Left hindlimb (tissue), 1 donor: Measurements from ENCODE around the gene CSMD2.

Experiments
- DNase-seq: peaks from one replicate; pipeline ENCODE4 v3.0.0-alpha.2; 2018

CSMD2 gene

GRCh38 chr1:33575324-33575879, 589.6 kb downstream of the CSMD2 start:
- DNase-seq = no peak

- no peak for DNase-seq
Observed at GRCh38 chr1:33573661-33574060, 591.4 kb downstream of the CSMD2 start.

DNA sequence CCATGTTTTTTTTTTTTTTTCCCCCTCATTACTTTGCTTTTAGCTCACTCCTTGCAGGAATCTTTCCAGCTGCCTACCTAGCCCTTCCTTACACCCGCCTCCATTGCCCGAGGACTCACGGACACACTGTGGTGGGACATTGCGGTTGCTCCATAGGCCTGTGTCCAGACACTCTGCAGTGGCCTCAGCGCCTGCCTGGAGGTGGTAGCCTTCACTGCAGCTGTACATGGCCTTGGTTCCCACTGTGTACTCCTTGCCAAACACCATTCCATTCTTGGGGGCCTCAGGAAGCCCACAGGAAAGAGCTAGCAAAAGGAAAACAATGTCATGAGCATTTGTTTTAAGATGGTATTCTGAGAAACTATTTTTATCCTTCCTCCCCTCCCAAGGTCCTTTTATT, 592.6 kb downstream of the CSMD2 start:
- no peak for DNase-seq

- no peak for DNase-seq
Observed at GRCh38 chr1:33569331-33569730, 595.7 kb downstream of the CSMD2 start.

DNA sequence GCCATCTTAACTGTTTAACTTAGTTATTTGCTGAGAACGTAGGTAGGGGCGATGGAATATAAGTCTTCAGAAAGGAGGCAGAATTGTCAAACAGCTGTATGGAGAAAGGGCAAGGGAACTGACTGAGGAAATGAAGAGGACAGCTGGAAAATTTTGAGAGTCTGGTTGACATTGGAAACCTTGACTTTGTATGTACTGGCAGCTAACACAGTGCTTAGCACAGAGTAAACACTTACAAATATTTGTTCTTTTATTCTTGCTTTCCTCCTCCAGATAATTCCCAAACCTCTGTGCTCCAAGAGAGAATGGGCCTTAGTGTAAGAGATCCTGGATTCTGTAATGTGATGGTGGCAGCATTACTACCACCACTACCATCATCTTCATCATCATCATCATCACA, 601.3 kb downstream of the CSMD2 start:
- DNase-seq = no peak

- no peak for DNase-seq
Observed at GRCh38 chr1:33562563-33562962, 602.5 kb downstream of the CSMD2 start.

DNA sequence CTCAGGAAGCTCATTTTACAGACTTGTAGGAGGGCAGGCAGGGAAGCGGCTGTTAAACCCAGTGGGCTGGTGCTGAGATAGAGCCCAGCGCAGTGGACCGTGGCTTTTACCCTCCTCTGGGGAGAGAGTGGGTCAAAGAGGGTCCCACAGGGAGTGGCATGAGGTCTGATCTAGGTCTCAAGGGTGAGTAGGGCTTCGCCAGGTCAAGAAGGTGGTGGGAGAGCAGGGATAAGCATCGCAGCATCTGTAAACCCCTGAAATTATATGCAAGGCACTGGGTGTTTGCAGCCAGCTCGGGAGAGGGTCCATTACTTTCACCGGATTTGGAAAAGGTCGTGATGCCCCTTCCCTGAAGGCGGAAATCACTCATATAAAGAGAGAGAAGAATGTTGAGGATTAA, 603.5 kb downstream of the CSMD2 start:
- no peak for DNase-seq

DNA sequence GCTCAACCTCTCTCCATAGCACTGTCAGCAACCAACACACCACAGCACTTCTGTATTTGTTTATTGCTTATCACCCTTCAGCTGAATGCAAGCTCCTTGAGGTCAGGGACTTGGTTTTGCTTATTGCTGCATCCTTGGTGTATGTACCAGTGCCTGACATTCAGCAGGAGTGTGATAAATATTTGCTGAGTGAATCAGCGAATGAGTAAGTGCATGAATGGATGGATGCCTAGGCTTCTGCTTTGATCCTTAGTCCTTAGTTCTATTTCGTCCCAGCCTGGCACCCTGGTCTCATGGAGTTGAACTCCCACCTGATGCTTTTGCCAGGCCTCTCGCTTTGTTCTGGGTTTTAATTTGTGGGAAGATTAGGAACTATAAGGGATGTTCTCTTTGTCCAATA, 604.4 kb downstream of the CSMD2 start:
- DNase-seq = no peak

GRCh38 chr1:33548721-33549120, 616.3 kb downstream of the CSMD2 start:
- DNase-seq = no peak

GRCh38 chr1:33548319-33548718, 616.7 kb downstream of the CSMD2 start:
- DNase-seq = no peak

DNA sequence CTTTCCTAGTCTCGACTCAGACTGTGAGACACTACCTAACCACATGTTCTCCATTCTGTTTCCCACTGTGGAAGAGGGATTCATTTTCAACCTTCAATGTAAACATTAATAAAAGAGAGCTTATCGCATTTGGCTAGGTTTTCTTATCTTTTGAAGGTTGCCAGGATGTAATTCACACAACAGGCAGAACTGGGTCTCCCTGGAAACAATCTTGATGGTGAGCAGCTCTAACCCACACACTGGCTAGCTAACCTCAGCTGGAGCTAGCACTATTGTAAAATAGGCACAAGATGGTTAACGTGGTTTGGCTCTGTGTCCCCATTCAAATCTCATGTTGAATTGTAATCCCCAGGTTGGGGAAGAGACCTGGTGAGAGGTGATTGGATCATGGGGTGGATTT, 617.5 kb downstream of the CSMD2 start:
- DNase-seq = no peak

DNA sequence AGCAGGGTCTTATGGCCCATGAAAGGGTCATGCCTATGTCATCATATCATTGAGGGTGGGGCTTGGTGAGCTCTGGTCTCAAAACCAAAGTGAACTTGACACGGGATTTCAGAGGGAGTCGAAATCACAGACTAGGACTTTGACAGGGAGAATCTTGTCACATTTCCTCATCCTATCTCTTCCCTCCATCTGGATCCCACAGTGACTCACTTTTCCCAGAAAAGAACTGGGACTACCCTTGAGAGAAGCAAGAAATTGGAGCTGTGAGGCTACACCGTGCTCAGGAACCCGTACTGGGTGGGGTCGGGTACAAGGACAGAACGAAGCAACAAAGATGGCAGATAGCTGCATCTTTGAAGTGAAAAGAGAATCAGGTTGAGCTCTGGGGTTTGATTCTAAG, 623.1 kb downstream of the CSMD2 start:
- DNase-seq = no peak

- DNase-seq = no peak
Observed at GRCh38 chr1:33537885-33538284, 627.1 kb downstream of the CSMD2 start.

DNA sequence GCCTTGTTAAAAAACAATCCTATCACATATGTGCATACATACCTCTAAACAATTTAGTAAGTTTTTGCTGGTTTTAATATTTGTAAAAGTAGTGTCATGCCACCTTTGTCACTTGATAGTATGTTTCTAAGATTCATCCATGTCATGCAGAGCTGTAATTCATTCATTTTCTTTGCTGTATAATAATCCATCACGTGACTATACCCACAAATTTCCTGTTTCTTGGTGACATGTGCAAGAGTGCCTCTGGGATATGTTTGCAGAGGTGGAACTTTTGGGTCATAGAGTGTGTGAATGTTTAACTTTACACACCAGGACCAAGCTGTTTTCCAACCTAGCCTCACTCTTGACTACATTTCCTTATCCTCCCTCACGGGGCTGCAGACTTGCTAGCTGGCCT, 629.7 kb downstream of the CSMD2 start:
- DNase-seq = no peak

DNA sequence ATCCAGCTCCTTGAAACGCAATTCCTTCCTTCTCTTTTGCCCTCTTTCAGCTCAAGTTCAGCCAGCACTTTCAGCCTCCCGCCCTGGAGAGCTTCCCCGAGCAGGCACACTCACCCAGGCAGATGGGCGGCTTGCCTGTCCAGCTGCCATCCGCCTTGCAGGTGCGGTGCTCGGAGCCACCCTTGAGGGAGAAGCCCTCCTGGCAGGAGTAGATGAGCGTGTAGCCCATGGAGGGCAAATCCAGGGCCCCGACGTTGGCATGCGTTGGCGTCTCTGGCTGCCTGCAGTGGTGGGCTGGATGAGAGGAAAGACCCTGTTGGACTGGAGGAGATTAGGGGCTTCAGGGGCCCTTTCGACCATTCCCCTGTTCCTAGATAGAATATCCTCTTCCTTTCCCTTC, 632.1 kb downstream of the CSMD2 start:
- DNase-seq = no peak

DNA sequence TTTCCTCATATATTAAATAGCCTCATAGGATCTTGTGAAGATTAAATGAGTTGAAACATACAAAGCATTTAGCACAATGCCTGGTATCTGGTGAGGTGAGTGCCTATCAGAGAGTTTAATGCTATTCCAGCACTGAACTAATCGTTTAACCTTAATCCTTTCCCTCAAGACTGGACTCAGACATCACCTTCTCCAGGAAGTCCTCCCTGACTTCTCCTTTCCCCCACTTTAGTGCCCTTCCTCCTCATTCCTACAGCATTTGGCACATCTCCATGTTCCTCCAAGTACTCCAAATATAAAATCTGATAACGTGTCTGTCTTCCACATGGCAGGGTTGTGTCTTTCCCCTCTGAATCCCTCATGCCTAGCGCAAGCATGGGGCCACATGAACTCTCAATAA, 632.8 kb downstream of the CSMD2 start:
- DNase-seq = no peak

- DNase-seq = no peak
Observed at GRCh38 chr1:33529957-33530356, 635.1 kb downstream of the CSMD2 start.

- DNase-seq = no peak
Observed at GRCh38 chr1:33527934-33528333, 637.1 kb downstream of the CSMD2 start.

DNA sequence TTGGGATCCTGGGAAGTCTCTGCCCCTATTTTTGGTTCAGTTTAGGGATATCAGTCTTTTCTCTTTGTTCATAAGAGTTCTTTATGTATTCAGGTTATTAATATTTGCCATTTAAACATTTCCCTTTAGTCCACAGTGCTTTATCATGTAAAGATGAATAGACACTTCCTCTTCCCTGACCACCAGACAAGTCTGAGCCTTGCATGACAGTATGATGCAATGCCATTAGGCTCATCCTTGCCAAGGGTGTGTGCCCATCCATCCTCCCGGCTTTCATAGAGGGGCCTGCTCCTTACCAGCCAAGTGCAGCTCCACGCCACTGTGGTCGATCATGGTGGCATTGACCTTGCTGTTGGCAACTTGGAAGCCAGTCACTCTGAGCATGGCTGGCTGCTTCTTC, 640.4 kb downstream of the CSMD2 start:
- DNase-seq = no peak

DNA sequence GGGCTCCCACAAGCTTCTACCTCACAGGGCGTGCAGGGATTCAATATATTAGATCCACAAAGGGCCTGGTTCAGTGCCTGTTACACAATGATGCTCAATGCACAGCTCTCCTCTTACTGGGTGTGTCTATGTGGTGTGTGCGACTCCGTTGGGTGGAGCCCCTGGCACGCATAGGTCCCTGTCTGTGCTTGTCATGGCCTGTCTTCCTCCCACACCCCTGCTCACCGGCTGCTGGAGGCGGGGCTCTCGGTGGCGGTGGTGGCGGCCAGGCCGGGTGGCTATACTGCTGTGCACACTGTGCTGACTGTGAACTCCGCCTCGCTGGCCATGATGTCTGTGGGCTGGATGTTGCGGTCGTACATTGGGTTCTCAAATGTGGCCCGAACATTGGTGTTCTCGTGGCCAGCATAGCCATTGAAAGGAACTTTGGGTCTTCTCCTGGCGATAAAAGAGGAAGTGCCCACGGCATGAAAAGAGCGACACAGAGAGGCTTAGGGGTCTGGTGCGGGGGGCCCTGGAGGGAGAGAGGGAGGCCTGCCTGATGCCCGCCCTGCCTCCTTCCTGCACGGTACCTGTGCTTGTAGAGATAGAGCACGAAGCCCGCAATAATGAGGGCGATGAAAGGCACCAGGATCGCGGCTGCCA, 645.7 kb downstream of the CSMD2 start:
- DNase-seq = no peak

DNA sequence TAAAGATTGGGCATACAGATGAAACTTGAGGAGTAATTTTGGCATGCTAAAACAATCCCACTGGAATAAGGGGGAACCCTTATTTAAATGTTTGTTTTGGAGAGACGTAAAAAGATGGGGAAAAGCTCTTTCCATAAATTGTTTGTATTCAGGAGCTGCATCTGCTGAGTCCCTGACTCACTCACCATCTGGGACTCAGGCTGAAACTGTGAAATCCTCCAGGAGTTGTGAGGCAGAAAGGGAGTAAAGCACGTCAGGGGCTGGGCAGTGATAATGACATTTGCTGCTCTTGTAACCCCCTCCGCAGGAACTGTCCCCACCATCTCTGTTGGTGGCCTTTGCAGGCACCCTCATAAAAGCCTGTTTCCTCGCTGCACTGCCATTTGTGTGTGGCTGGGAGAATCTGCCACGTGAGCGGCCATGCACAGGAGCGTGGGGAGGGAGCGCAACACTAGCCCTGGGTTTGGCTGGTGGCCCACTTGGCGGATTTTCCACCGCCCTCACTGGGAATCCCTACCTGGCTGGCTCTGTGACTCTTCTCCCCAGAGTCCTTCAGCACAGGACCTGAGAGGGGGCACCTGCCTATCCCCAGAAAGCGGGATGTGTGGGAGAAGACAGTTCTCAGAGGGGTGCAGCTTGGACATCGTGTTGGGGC, 647.3 kb downstream of the CSMD2 start:
- DNase-seq = no peak

DNA sequence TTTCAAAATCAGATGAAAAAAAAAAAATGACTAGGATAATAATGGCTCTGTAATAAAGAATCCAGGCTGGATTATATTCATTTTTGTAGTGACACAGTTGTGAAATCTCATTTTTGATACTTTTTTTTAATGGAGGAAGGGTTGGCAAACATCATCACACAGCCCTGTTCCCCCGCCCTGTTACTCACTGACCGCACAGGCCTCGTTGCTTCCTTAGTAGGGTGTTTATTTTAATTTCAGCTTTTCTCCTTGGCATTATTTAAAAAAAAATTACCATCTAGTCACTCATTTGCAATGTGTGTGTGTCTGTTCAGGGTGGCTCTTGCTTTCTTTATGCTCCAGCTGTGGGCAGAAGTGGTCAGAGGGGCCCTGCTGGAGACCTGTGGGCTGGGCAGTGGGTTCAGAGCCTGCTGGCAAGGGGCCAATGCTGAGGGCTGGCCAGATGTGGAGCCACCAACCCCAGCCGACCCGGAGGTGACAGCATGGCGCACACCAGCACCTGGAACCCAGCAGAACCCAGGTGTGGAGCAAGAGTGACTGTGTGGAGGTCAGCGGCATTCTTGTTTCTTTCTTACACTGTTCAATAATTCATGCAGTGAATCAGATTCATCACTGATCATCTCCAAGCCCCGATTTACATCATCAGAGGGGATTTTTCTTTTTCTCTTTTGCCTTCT, 648.0 kb downstream of the CSMD2 start:
- DNase-seq = no peak

DNA sequence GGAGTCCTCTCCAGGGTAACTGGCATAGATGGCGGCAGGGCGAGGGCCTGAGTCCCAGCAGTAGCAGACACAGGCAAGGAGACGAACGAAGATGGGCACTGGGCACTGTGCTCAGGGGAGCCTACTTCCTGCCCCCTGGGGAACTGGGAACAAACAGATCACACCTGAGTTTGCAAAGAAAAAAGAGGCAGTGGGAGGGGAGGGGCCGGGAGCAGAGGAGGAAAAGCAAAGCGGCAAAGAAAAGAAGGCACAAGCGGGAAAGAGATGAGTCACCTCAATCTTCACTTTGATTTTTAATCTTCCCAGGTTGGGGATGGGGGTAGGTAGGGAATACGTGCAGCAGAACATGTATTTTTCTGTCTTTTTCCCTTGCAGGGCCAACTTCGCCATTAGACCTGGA, 648.6 kb downstream of the CSMD2 start:
- no peak for DNase-seq

GRCh38 chr1:33515607-33516006, 649.4 kb downstream of the CSMD2 start:
- DNase-seq = no peak
